ENCODE data around the gene WDFY1.

The WDFY1 gene

GRCh38 chr2:223944703-223945531, at the start of gene WDFY1:
Gene WDFY1, minus strand, starts transcription at chr2:223945335. Its CDS starts 51 bp downstream, at chr2:223945284.
- peak; percentile 63 to 73 for DNase-seq (ENCODE audit: low read depth in 2 of 2)

- no peak for DNase-seq (ENCODE audit: low read depth in 2 of 2)
Observed at GRCh38 chr2:223994562-223995162, 49.5 kb upstream of the WDFY1 start.

- peak in 1 of 2 experiments; percentile 58 for DNase-seq (ENCODE audit: low read depth in 2 of 2)
Observed at GRCh38 chr2:223993634-223994232, 48.6 kb upstream of the WDFY1 start.

GRCh38 chr2:223991611-223992010, 46.5 kb upstream of the WDFY1 start:
- DNase-seq (ENCODE audit: low read depth in 2 of 2), result no peak

GRCh38 chr2:223989856-223990232, 44.7 kb upstream of the WDFY1 start:
- no peak for DNase-seq (ENCODE audit: low read depth in 2 of 2)

- no peak for DNase-seq (ENCODE audit: low read depth in 2 of 2)
Observed at GRCh38 chr2:223989206-223989855, 44.2 kb upstream of the WDFY1 start.

- no peak for DNase-seq (ENCODE audit: low read depth in 2 of 2)
Observed at GRCh38 chr2:223981241-223981640, 36.1 kb upstream of the WDFY1 start.

GRCh38 chr2:223980803-223981202, 35.7 kb upstream of the WDFY1 start:
- no peak for DNase-seq (ENCODE audit: low read depth in 2 of 2)

- no peak for DNase-seq (ENCODE audit: low read depth in 2 of 2)
Observed at GRCh38 chr2:223980397-223980735, 35.2 kb upstream of the WDFY1 start.

GRCh38 chr2:223979730-223980396, 34.7 kb upstream of the WDFY1 start:
- DNase-seq (ENCODE audit: low read depth in 2 of 2), result no peak

GRCh38 chr2:223978451-223978850, 33.3 kb upstream of the WDFY1 start:
- no peak for DNase-seq (ENCODE audit: low read depth in 2 of 2)

GRCh38 chr2:223976635-223977226, 31.6 kb upstream of the WDFY1 start:
- DNase-seq (ENCODE audit: low read depth in 2 of 2), result no peak

GRCh38 chr2:223973606-223974005, 28.5 kb upstream of the WDFY1 start:
- no peak for DNase-seq (ENCODE audit: low read depth in 2 of 2)

GRCh38 chr2:223972656-223973102, 27.5 kb upstream of the WDFY1 start:
- no peak for DNase-seq (ENCODE audit: low read depth in 2 of 2)

GRCh38 chr2:223971731-223972130, 26.6 kb upstream of the WDFY1 start:
- DNase-seq (ENCODE audit: low read depth in 2 of 2), result no peak

GRCh38 chr2:223970343-223971128, 25.4 kb upstream of the WDFY1 start:
- DNase-seq (ENCODE audit: low read depth in 2 of 2), result peak in 1 of 2 experiments; percentile 48

GRCh38 chr2:223969856-223970255, 24.7 kb upstream of the WDFY1 start:
- DNase-seq (ENCODE audit: low read depth in 2 of 2), result no peak

GRCh38 chr2:223969315-223969714, 24.2 kb upstream of the WDFY1 start:
- no peak for DNase-seq (ENCODE audit: low read depth in 2 of 2)

GRCh38 chr2:223967981-223968380, 22.8 kb upstream of the WDFY1 start:
- DNase-seq (ENCODE audit: low read depth in 2 of 2), result no peak

- DNase-seq (ENCODE audit: low read depth in 2 of 2), result no peak
Observed at GRCh38 chr2:223959688-223960087, 14.6 kb upstream of the WDFY1 start.
